Panc1 (cell line): ENCODE data around the gene HES4. TPM values are rescaled to one million over a fixed set of nuclear protein-coding genes. Genes with fewer than 3 reads are reported as not detected.

Source experiments
- ATAC-seq: fragments of 200-7000 bp; cut with Tn5 transposase; 2 replicates; pipeline ENCODE4 v1.9.1; 2020; ENCODE audit warnings: mild to moderate bottlenecking, moderate library complexity
- Bru-seq: library from RNA; stranded (reverse); fragments of 400-500 nt; gene quantifications from one replicate; lab custom pipeline; 2021; lab: Mats Ljungman, UMichigan
- BruChase-seq, 2 experiments: library from RNA; stranded (reverse); fragments of 400-500 nt; gene quantifications; one replicate each; lab custom pipeline; 2021; lab: Mats Ljungman, UMichigan
- BruUV-seq: library from RNA; stranded (reverse); fragments of 400-500 nt; replicated peaks from 2 replicates; lab custom pipeline; 2021; lab: Mats Ljungman, UMichigan
- CTCF ChIA-PET: fragments of 300-600 bp; sonication (Branson Sonifier 250); formaldehyde crosslinking; loops from one replicate; lab custom pipeline; 2022; ENCODE audit warnings: antibody characterized with exemption; lab: Charles Lee
- POLR2A ChIA-PET: fragments of 300-600 bp; sonication (Branson Sonifier 250); formaldehyde crosslinking; loops from one replicate; lab custom pipeline; 2022; ENCODE audit warnings: antibody characterized with exemption; lab: Charles Lee
- DNase-seq: peaks from one replicate; pipeline ENCODE4 v3.0.0-alpha.2; 2010; ENCODE audit warnings: low read depth, low spot score
- H3K27ac ChIP-seq: 2 replicates; pipeline ENCODE4 v1.5.1; 2011; ENCODE audit warnings: mild to moderate bottlenecking, low read length, inconsistent platforms
- H3K27me3 ChIP-seq: fragments of 200-500 bp; sonication (Bioruptor generic); 2 replicates; pipeline ENCODE4 v1.6.0; 2014; ENCODE audit warnings: low read length, inconsistent platforms; ENCODE audit not compliant: control insufficient read depth, insufficient read depth
- H3K36me3 ChIP-seq: fragments of 200-500 bp; sonication (Bioruptor generic); 2 replicates; pipeline ENCODE4 v1.5.1; 2014; ENCODE audit warnings: inconsistent platforms, mild to moderate bottlenecking, low read length, moderate library complexity; ENCODE audit not compliant: control insufficient read depth, insufficient read depth
- H3K4me1 ChIP-seq: 2 replicates; pipeline ENCODE4 v1.5.1; 2011; ENCODE audit warnings: inconsistent platforms, mild to moderate bottlenecking, low read length, moderate library complexity; ENCODE audit not compliant: control insufficient read depth, insufficient read depth
- H3K4me3 ChIP-seq, 2 experiments: 2 replicates each; pipeline ENCODE4 v1.5.1; 2011 to 2012; ENCODE audit warnings: low read depth in 2 of 2, low read length in 2 of 2, mild to moderate bottlenecking in 2 of 2, inconsistent platforms in 1 of 2, moderate library complexity in 1 of 2
- H3K9me3 ChIP-seq: fragments of 200-500 bp; sonication (Bioruptor generic); 2 replicates; pipeline ENCODE4 v1.5.1; 2014; ENCODE audit warnings: low read depth, mild to moderate bottlenecking, inconsistent platforms, low read length, moderate library complexity; ENCODE audit not compliant: control insufficient read depth, insufficient read depth
- POLR2AphosphoS5 ChIP-seq: IDR thresholded peaks from 2 replicates; pipeline ENCODE4 v1.6.1; 2012; ENCODE audit warnings: mild to moderate bottlenecking, low read depth, low read length, moderate library complexity
- SIN3A ChIP-seq: IDR thresholded peaks from 2 replicates; pipeline ENCODE4 v1.6.1; 2012; ENCODE audit warnings: low read depth, mild to moderate bottlenecking, low read length, moderate library complexity, borderline replicate concordance; ENCODE audit not compliant: insufficient read depth
- TCF7L2 ChIP-seq: IDR thresholded peaks from 2 replicates; pipeline ENCODE4 v1.6.1; 2011; ENCODE audit warnings: mild to moderate bottlenecking, low read depth, low read length, inconsistent platforms
- in situ Hi-C: cut with HindIII; loops from 2 replicates; pipeline ENCODE4 v1.10.0; 2016; ENCODE audit warnings: low sequenced_read_pairs, low pct_unique_long_range_greater_than_20kb
- intact Hi-C: fragments of 100-400 bp; cut with micrococcal nuclease; formaldehyde crosslinking; loops from one replicate; pipeline ENCODE4 v1.10.0; 2022; ENCODE audit not compliant: unreplicated experiment
- long read RNA-seq: library from polyadenylated mRNA; unstranded; transcript quantifications from one replicate; pipeline ENCODE4 v2.0.0, GENCODE V29; 2021; ENCODE audit not compliant: unreplicated experiment
- polyA plus RNA-seq: library from polyadenylated mRNA; unstranded; fragments of >200 nt; gene quantifications from one replicate; pipeline ENCODE4 v1.2.1, GENCODE V29; 2012; ENCODE audit warnings: missing spikeins; ENCODE audit not compliant: insufficient read length
- total RNA-seq: library from RNA; stranded (reverse); gene quantifications from one replicate; pipeline ENCODE4 v1.2.1, GENCODE V29; 2021; ENCODE audit not compliant: unreplicated experiment
- TF ChIP-seq, protein P1 (sequence below), 2 experiments: IDR thresholded peaks; 2 replicates each; pipeline ENCODE4 v1.6.1; 2011 to 2012; ENCODE audit warnings: low read depth in 2 of 2, control low read depth in 1 of 2, low read length in 1 of 2, mild to moderate bottlenecking in 1 of 2, moderate library complexity in 1 of 2; ENCODE audit not compliant: insufficient read depth in 1 of 2
- TF ChIP-seq, protein P2 (sequence below): fragments of 450-650 bp; IDR thresholded peaks from 2 replicates; pipeline ENCODE4 v1.5.1; 2017; ENCODE audit warnings: mild to moderate bottlenecking

The HES4 gene, protein sequence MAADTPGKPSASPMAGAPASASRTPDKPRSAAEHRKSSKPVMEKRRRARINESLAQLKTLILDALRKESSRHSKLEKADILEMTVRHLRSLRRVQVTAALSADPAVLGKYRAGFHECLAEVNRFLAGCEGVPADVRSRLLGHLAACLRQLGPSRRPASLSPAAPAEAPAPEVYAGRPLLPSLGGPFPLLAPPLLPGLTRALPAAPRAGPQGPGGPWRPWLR
- total RNA-seq (74.2 TPM), Bru-seq, nascent RNA (percentile 67 among the genes with signal in this experiment), BruChase-seq, experiment 1, labeled RNA remaining after a 2-hour chase (percentile 75 among the genes with signal in this experiment), BruChase-seq, experiment 2, labeled RNA remaining after a 6-hour chase (percentile 88 among the genes with signal in this experiment)
- polyA plus RNA-seq, result 67.0 TPM
- long read RNA-seq, transcript HES4-203 (2 exons, 1,038 nt), result minor isoform, 16 of 105 reads
- long read RNA-seq, transcript HES4-204 (3 exons, 667 nt), result minor isoform, 5 of 105 reads
- long read RNA-seq, transcript HES4-201 (4 exons, 899 nt), result major isoform, 51 of 105 reads
- long read RNA-seq, transcript HES4-202 (3 exons, 1,040 nt), result minor isoform, 6 of 105 reads
- long read RNA-seq, partial matches to known transcripts, result 11 of 105 reads
- long read RNA-seq, other reads (novel, unspliced or antisense), result 16 of 105 reads

DNA sequence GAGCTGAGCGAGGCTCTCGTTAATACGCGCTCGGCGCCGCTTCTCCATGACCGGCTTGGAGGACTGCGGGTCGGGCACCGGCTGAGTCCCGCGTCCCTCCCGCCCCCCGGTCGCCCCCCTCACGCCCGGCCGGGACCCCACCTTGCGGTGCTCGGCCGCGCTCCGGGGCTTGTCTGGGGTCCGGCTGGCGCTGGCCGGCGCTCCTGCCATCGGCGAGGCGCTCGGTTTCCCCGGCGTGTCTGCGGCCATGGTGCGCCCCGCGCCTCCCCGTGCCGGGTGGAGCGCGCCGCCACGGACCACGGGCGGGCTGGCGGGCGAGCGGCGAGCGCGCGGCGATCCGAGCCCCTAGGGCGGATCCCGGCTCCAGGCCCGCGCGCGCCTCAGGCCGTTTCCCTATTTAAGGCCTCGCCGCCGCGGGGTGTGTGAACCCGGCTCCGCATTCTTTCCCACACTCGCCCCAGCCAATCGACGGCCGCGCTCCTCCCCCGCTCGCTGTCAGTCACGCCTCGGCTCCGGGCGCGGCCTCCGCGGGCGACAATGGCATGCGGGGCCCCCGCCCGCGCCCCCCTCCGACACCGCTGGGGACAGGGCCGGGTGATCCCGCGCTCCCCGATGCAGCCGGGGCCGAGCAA lies at the start of gene HES4:
TSS of gene HES4 (minus strand) at position 373 of the 632 bp plus-strand sequence. CDS start at position 249, 124 bp downstream.
- TF ChIP-seq, protein P1, sequence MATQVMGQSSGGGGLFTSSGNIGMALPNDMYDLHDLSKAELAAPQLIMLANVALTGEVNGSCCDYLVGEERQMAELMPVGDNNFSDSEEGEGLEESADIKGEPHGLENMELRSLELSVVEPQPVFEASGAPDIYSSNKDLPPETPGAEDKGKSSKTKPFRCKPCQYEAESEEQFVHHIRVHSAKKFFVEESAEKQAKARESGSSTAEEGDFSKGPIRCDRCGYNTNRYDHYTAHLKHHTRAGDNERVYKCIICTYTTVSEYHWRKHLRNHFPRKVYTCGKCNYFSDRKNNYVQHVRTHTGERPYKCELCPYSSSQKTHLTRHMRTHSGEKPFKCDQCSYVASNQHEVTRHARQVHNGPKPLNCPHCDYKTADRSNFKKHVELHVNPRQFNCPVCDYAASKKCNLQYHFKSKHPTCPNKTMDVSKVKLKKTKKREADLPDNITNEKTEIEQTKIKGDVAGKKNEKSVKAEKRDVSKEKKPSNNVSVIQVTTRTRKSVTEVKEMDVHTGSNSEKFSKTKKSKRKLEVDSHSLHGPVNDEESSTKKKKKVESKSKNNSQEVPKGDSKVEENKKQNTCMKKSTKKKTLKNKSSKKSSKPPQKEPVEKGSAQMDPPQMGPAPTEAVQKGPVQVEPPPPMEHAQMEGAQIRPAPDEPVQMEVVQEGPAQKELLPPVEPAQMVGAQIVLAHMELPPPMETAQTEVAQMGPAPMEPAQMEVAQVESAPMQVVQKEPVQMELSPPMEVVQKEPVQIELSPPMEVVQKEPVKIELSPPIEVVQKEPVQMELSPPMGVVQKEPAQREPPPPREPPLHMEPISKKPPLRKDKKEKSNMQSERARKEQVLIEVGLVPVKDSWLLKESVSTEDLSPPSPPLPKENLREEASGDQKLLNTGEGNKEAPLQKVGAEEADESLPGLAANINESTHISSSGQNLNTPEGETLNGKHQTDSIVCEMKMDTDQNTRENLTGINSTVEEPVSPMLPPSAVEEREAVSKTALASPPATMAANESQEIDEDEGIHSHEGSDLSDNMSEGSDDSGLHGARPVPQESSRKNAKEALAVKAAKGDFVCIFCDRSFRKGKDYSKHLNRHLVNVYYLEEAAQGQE (IDR thresholded peaks at IDR 0.05; ENCODE audit: insufficient read depth in 1 of 2, low read depth in 2 of 2, low read length in 1 of 2), result no peak
- TF ChIP-seq POLR2AphosphoS5 (no peak), SIN3A (no peak), TCF7L2 (no peak)
- TF ChIP-seq, protein P2, sequence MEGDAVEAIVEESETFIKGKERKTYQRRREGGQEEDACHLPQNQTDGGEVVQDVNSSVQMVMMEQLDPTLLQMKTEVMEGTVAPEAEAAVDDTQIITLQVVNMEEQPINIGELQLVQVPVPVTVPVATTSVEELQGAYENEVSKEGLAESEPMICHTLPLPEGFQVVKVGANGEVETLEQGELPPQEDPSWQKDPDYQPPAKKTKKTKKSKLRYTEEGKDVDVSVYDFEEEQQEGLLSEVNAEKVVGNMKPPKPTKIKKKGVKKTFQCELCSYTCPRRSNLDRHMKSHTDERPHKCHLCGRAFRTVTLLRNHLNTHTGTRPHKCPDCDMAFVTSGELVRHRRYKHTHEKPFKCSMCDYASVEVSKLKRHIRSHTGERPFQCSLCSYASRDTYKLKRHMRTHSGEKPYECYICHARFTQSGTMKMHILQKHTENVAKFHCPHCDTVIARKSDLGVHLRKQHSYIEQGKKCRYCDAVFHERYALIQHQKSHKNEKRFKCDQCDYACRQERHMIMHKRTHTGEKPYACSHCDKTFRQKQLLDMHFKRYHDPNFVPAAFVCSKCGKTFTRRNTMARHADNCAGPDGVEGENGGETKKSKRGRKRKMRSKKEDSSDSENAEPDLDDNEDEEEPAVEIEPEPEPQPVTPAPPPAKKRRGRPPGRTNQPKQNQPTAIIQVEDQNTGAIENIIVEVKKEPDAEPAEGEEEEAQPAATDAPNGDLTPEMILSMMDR, result no peak
- peak within 1 kb of the TSS; percentile 56 to 69 for H3K4me3 ChIP-seq
- H3K27me3 ChIP-seq, result no peaks in the 10 kb centered on the region
- H3K4me1 ChIP-seq, result peaks cover 29% of the 10 kb centered on the region
- BruUV-seq, result TSS peak; percentile 94
- peak; percentile 73 for ATAC-seq
- ChIA-PET POLR2A (no interaction called here), CTCF (interaction anchor here (1.0 kb wide), 1 partner anchor 15 kb away, joined by 3 read pairs; no protein-coding TSS in a partner anchor)
- H3K9me3 ChIP-seq, result no peaks in the 10 kb centered on the region
- in situ Hi-C loops, result no loop called here
- intact Hi-C loops, result no loop called here
- no peak for DNase-seq
- H3K27ac ChIP-seq, result peak within 1 kb of the TSS; percentile 80
- H3K36me3 ChIP-seq, result no peaks in the 10 kb centered on the region; the same call in 1 of the 2 replicates

DNA sequence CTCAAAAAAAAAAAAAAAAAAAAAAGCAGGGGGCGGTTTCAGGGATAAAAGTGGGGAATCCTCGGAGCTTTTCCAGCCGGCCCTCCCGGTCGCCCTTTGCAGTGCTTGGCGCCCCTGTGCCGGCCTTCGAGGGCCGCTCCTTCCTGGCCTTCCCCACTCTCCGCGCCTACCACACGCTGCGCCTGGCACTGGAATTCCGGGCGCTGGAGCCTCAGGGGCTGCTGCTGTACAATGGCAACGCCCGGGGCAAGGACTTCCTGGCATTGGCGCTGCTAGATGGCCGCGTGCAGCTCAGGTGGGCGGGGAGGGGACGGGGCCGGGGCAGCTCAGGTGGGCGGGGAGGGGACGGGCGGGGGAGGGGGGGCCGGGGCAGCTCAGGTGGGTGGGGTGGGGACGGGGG lies 48.9 kb upstream of the HES4 start:
- POLR2A ChIA-PET, result interaction anchor here (0.6 to 0.7 kb wide), 2 partner anchors 17 to 26 kb away, joined by 7 to 11 read pairs; no protein-coding TSS in a partner anchor
- DNase-seq, result no peak
- no peak for ATAC-seq
- Histone ChIP-seq H3K4me3 (no peak overlapping the region), H3K36me3 (no peaks in the 10 kb centered on the region; the same call in 1 of the 2 replicates), H3K27me3 (no peaks in the 10 kb centered on the region), H3K4me1 (no peaks in the 10 kb centered on the region), H3K9me3 (no peaks in the 10 kb centered on the region), H3K27ac (no peak overlapping the region)
- intact Hi-C loops (no loop called here), in situ Hi-C loops (no loop called here)
- TF ChIP-seq POLR2AphosphoS5 (no peak), TCF7L2 (no peak), SIN3A (no peak)
- TF ChIP-seq, protein P1 (IDR thresholded peaks at IDR 0.05; ENCODE audit: insufficient read depth in 1 of 2, low read depth in 2 of 2, low read length in 1 of 2), result no peak
- TF ChIP-seq, protein P2, result no peak
- CTCF ChIA-PET, result no interaction called here
- no TSS peak for BruUV-seq
